SK-N-SH treated with all-trans-retinoic acid at 6 μM for 48 hours (cell line): ENCODE data around the gene CSNK1G3.

Experiments
- ATAC-seq: fragments of 200-7000 bp; cut with Tn5 transposase; 3 replicates; pipeline ENCODE4 v1.9.1; 2020; ENCODE audit warnings: mild to moderate bottlenecking, moderate library complexity
- ARNTL ChIP-seq: fragments of 450-650 bp; formaldehyde crosslinking; IDR thresholded peaks from 2 replicates; pipeline ENCODE4 v1.5.0; 2020; ENCODE audit warnings: low read depth, mild to moderate bottlenecking, moderate library complexity, borderline replicate concordance
- BACH2 ChIP-seq: fragments of 250-450 bp; sonication (Bioruptor Pico); IDR thresholded peaks from 2 replicates; pipeline ENCODE4 v1.9.0; 2021; ENCODE audit warnings: mild to moderate bottlenecking, borderline replicate concordance
- CREB5 ChIP-seq: fragments of 250-450 bp; sonication (Bioruptor Pico); IDR thresholded peaks from 2 replicates; pipeline ENCODE4 v1.5.1; 2020; ENCODE audit warnings: low read depth, mild to moderate bottlenecking, moderate library complexity
- CSDC2 ChIP-seq: fragments of 250-450 bp; sonication (Bioruptor Pico); IDR thresholded peaks from 2 replicates; pipeline ENCODE4 v1.5.0; 2020; ENCODE audit warnings: mild to moderate bottlenecking, moderate library complexity
- CSRNP3 ChIP-seq: fragments of 250-450 bp; sonication (Bioruptor Pico); IDR thresholded peaks from 2 replicates; pipeline ENCODE4 v1.5.1; 2021; ENCODE audit warnings: mild to moderate bottlenecking, moderate library complexity
- ESRRG ChIP-seq: fragments of 250-450 bp; sonication (Bioruptor Pico); IDR thresholded peaks from 2 replicates; pipeline ENCODE4 v1.6.1; 2021; ENCODE audit warnings: mild to moderate bottlenecking
- GLIS3 ChIP-seq: fragments of 250-450 bp; sonication (Bioruptor Pico); IDR thresholded peaks from 2 replicates; pipeline ENCODE4 v1.5.0; 2020; ENCODE audit warnings: mild to moderate bottlenecking, moderate library complexity
- ISL1 ChIP-seq: fragments of 250-450 bp; sonication (Bioruptor Pico); IDR thresholded peaks from 2 replicates; pipeline ENCODE4 v2.1.2; 2022; ENCODE audit warnings: mild to moderate bottlenecking, moderate library complexity
- OSR1 ChIP-seq: fragments of 250-450 bp; sonication (Bioruptor Pico); IDR thresholded peaks from 2 replicates; pipeline ENCODE4 v1.8.0; 2022; ENCODE audit warnings: moderate library complexity, mild to moderate bottlenecking, inconsistent platforms
- PATZ1 ChIP-seq: fragments of 250-450 bp; sonication (Bioruptor Pico); IDR thresholded peaks from 2 replicates; pipeline ENCODE4 v1.8.0; 2020; ENCODE audit warnings: mild to moderate bottlenecking, moderate library complexity, borderline replicate concordance
- POU6F1 ChIP-seq: fragments of 250-450 bp; sonication (Bioruptor Pico); IDR thresholded peaks from 2 replicates; pipeline ENCODE4 v1.8.0; 2021; ENCODE audit warnings: low read depth, mild to moderate bottlenecking, moderate library complexity, borderline replicate concordance
- PPARA ChIP-seq: fragments of 250-450 bp; sonication (Bioruptor Pico); IDR thresholded peaks from 2 replicates; pipeline ENCODE4 v1.5.0; 2020; ENCODE audit warnings: mild to moderate bottlenecking, borderline replicate concordance
- RARB ChIP-seq: fragments of 250-450 bp; sonication (Bioruptor Pico); IDR thresholded peaks from 2 replicates; pipeline ENCODE4 v1.8.0; 2021; ENCODE audit warnings: mild to moderate bottlenecking, moderate library complexity
- SNAI2 ChIP-seq: fragments of 250-450 bp; sonication (Bioruptor Pico); IDR thresholded peaks from 2 replicates; pipeline ENCODE4 v1.5.0; 2020; ENCODE audit warnings: mild to moderate bottlenecking, moderate library complexity
- TCF4 ChIP-seq: fragments of 250-450 bp; sonication (Bioruptor Pico); IDR thresholded peaks from 2 replicates; pipeline ENCODE4 v1.8.0; 2021; ENCODE audit warnings: mild to moderate bottlenecking, moderate library complexity, borderline replicate concordance
- TSHZ2 ChIP-seq: fragments of 250-450 bp; sonication (Bioruptor Pico); IDR thresholded peaks from 2 replicates; pipeline ENCODE4 v1.5.0; 2020; ENCODE audit warnings: mild to moderate bottlenecking, moderate library complexity
- ZC3H10 ChIP-seq: fragments of 250-450 bp; sonication (Bioruptor Pico); IDR thresholded peaks from 2 replicates; pipeline ENCODE4 v1.5.1; 2021; ENCODE audit warnings: mild to moderate bottlenecking, moderate library complexity
- ZFP3 ChIP-seq: fragments of 250-450 bp; sonication (Bioruptor Pico); IDR thresholded peaks from 2 replicates; pipeline ENCODE4 v1.5.0; 2020; ENCODE audit warnings: mild to moderate bottlenecking, moderate library complexity
- ZFP30 ChIP-seq: fragments of 450-650 bp; formaldehyde crosslinking; IDR thresholded peaks from 2 replicates; pipeline ENCODE4 v1.5.0; 2022; ENCODE audit warnings: mild to moderate bottlenecking, moderate library complexity
- ZNF565 ChIP-seq: fragments of 450-650 bp; formaldehyde crosslinking; conservative IDR thresholded peaks from 2 replicates; pipeline ENCODE4 v1.5.0; 2020; ENCODE audit warnings: low read depth, mild to moderate bottlenecking, moderate library complexity
- ZNF70 ChIP-seq: fragments of 450-650 bp; formaldehyde crosslinking; IDR thresholded peaks from 2 replicates; pipeline ENCODE4 v1.5.0; 2020; ENCODE audit warnings: mild to moderate bottlenecking, moderate library complexity
- ZNF8 ChIP-seq: fragments of 450-650 bp; formaldehyde crosslinking; IDR thresholded peaks from 2 replicates; pipeline ENCODE4 v1.5.0; 2020; ENCODE audit warnings: mild to moderate bottlenecking, moderate library complexity

CSNK1G3 gene

GRCh38 chr5:123579410-123579809 is 67.4 kb downstream of the CSNK1G3 start:
- TF ChIP-seq BACH2 (CRISPR knock-in tag) (no peak), ZNF8 (no peak), ZNF565 (no peak), ARNTL (CRISPR knock-in tag) (no peak), ISL1 (no peak), ESRRG (CRISPR knock-in tag) (no peak), OSR1 (CRISPR knock-in tag) (no peak), PPARA (CRISPR knock-in tag) (no peak), CSRNP3 (CRISPR knock-in tag) (no peak), RARB (CRISPR knock-in tag) (no peak), CSDC2 (CRISPR knock-in tag) (no peak), TCF4 (CRISPR knock-in tag) (no peak), POU6F1 (CRISPR knock-in tag) (no peak)
- no peak for ATAC-seq

GRCh38 chr5:123582550-123583285 is 70.7 kb downstream of the CSNK1G3 start:
- TF ChIP-seq TCF4 (CRISPR knock-in tag) (no peak), PPARA (CRISPR knock-in tag) (no peak), ZFP3 (CRISPR knock-in tag) (no peak), SNAI2 (CRISPR knock-in tag) (no peak), ZC3H10 (no peak), OSR1 (CRISPR knock-in tag) (no peak), ISL1 (no peak), GLIS3 (CRISPR knock-in tag) (no peak), PATZ1 (CRISPR knock-in tag) (no peak), CSDC2 (CRISPR knock-in tag) (no peak)
- TF ChIP-seq, all 23 proteins: peak for 0
- ATAC-seq, result no peak

GRCh38 chr5:123585871-123586270 is 73.9 kb downstream of the CSNK1G3 start:
- ATAC-seq, result no peak
- TF ChIP-seq RARB (CRISPR knock-in tag) (no peak), TSHZ2 (CRISPR knock-in tag) (no peak), PATZ1 (CRISPR knock-in tag) (no peak), ISL1 (no peak), CSRNP3 (CRISPR knock-in tag) (no peak), PPARA (CRISPR knock-in tag) (no peak), POU6F1 (CRISPR knock-in tag) (no peak), ZC3H10 (no peak), ZNF8 (no peak), CREB5 (CRISPR knock-in tag) (no peak), SNAI2 (CRISPR knock-in tag) (no peak), OSR1 (CRISPR knock-in tag) (no peak), GLIS3 (CRISPR knock-in tag) (no peak), TCF4 (CRISPR knock-in tag) (no peak), ZFP30 (no peak), ZNF70 (CRISPR knock-in tag) (no peak)
